T-cell (primary cell): ENCODE data around the gene CEP41. TPM values are rescaled to one million over a fixed set of nuclear protein-coding genes. Genes with fewer than 3 reads are reported as not detected.

Experiments used
- ATAC-seq, 4 experiments: fragments of 200-7000 bp in 3 of 4; fragments of 150-1000 bp in 1 of 4; cut with Tn5 transposase; replicated peaks in 1 of 4; 1 replicate in 3 of 4; 2 replicates in 1 of 4; pipeline ENCODE4 v1.10.0; 2021; ENCODE audit warnings: moderate library complexity in 3 of 4, mild to moderate bottlenecking in 2 of 4, moderate number of reproducible peaks in 1 of 4
- CTCF ChIA-PET, 2 donors: fragments of 300-600 bp; sonication (Branson Sonifier 250); formaldehyde crosslinking; loops; one replicate each; lab custom pipeline; 2022; ENCODE audit warnings: antibody characterized with exemption in 2 of 2; lab: Charles Lee
- POLR2A ChIA-PET, 2 donors: fragments of 300-600 bp; sonication (Branson Sonifier 250); formaldehyde crosslinking; loops; one replicate each; lab custom pipeline; 2022; ENCODE audit warnings: antibody characterized with exemption in 2 of 2; lab: Charles Lee
- DNase-seq, 35 experiments: peaks; one replicate each; pipeline versions ENCODE4 v3.0.0 to v3.0.0-alpha.2; 2013 to 2023
- H3K27ac ChIP-seq: one replicate; pipeline ENCODE4 v1.5.1; 2013; ENCODE audit warnings: low read length
- H3K27me3 ChIP-seq, 2 experiments: replicated peaks in 1 of 2; 1 replicate in 1 of 2; 2 replicates in 1 of 2; pipeline versions ENCODE4 v1.6.1 to v1.7.0; 2013; ENCODE audit warnings: low read length in 1 of 2, mixed read lengths in 1 of 2; ENCODE audit not compliant: control insufficient read depth in 2 of 2, insufficient read depth in 2 of 2; ENCODE audit errors: extremely low read depth in 1 of 2
- H3K36me3 ChIP-seq, 2 donors: 1 replicate in 1 of 2; 2 replicates in 1 of 2; pipeline versions ENCODE4 v1.6.1 to v1.7.0; 2013; ENCODE audit warnings: low read length in 1 of 2; ENCODE audit not compliant: control insufficient read depth in 2 of 2, insufficient read depth in 1 of 2; ENCODE audit errors: extremely low read depth in 1 of 2
- H3K4me1 ChIP-seq, 2 experiments: 1 replicate in 1 of 2; 2 replicates in 1 of 2; pipeline versions ENCODE4 v1.6.1 to v1.7.0; 2013; ENCODE audit warnings: low read length in 2 of 2, mixed read lengths in 1 of 2; ENCODE audit not compliant: insufficient read depth in 2 of 2, control insufficient read depth in 1 of 2; ENCODE audit errors: extremely low read depth in 1 of 2
- H3K4me3 ChIP-seq, 2 donors: 1 replicate in 1 of 2; 2 replicates in 1 of 2; pipeline versions ENCODE4 v1.5.1 to v1.7.0; 2013; ENCODE audit warnings: mild to moderate bottlenecking in 2 of 2, low read length in 1 of 2, moderate library complexity in 1 of 2; ENCODE audit not compliant: control insufficient read depth in 1 of 2; ENCODE audit errors: extremely low read depth in 1 of 2
- H3K9me3 ChIP-seq: 2 replicates; pipeline ENCODE4 v1.7.0; 2013
- H3K27ac Mint-ChIP-seq, 2 donors: one replicate each; pipeline ENCODE4 v1.8.0; 2020 to 2021; ENCODE audit warnings: mild to moderate bottlenecking in 2 of 2, mixed read lengths in 2 of 2
- H3K27me3 Mint-ChIP-seq, 2 donors: one replicate each; pipeline ENCODE4 v1.8.0; 2021 to 2022; ENCODE audit warnings: mixed read lengths in 2 of 2
- H3K36me3 Mint-ChIP-seq: one replicate; pipeline ENCODE4 v1.8.0; 2021; ENCODE audit warnings: mixed read lengths
- H3K4me1 Mint-ChIP-seq, 3 donors: one replicate each; pipeline ENCODE4 v1.8.0; 2020 to 2022; ENCODE audit warnings: mixed read lengths in 3 of 3, mild to moderate bottlenecking in 1 of 3
- H3K4me3 Mint-ChIP-seq, 3 donors: one replicate each; pipeline ENCODE4 v1.8.0; 2020 to 2022; ENCODE audit warnings: mild to moderate bottlenecking in 3 of 3, mixed read lengths in 3 of 3, moderate library complexity in 3 of 3
- H3K9me3 Mint-ChIP-seq, 3 donors: one replicate each; pipeline ENCODE4 v1.8.0; 2020 to 2022; ENCODE audit warnings: mixed read lengths in 3 of 3
- WGBS: methylation state at CpG from one replicate; pipeline ENCODE4 v1.1.5; 2013; ENCODE audit warnings: missing lambda C conversion rate; ENCODE audit not compliant: insufficient coverage; 5-methylcytosine and 5-hydroxymethylcytosine counted together
- total RNA-seq, 35 experiments: library from RNA in 6 of 35; stranded (reverse) in 6 of 35; fragments of 120-200 nt in 1 of 35; gene quantifications; one replicate each; pipeline versions ENCODE4 v1.2.1 to v1.2.4 and lab custom pipeline; 2013 to 2026

CEP41 gene
- total RNA-seq, 5 donors from 2014 or later (not counting 1 experiment from before 2014, with no cell fraction given) = 6.3 to 13.6 (median 9.2) TPM

- Histone ChIP-seq H3K27me3 (peaks cover 0 to 4% of the 10 kb centered on the region in 2 experiments), H3K9me3 (no peaks in the 10 kb centered on the region), H3K27ac (no peak overlapping the region), H3K4me1 (peaks cover 0 to 26% of the 10 kb centered on the region in 2 experiments), H3K36me3 (no peaks in the 10 kb centered on the region), H3K4me3 (no peak overlapping the region)
- Mint-ChIP-seq H3K4me1 (peaks cover 4 to 16% (median 16%) of the 10 kb centered on the region in 3 donors), H3K36me3 (peaks cover 3% of the 10 kb centered on the region), H3K4me3 (no peak overlapping the region), H3K9me3 (peaks cover 0 to 8% (median 7%) of the 10 kb centered on the region in 3 donors), H3K27me3 (no peaks in the 10 kb centered on the region), H3K27ac (no peak overlapping the region)
- CTCF ChIA-PET = no interaction called here
- no peak for ATAC-seq
- POLR2A ChIA-PET = no interaction called here
- 95% methylated on average over 7 of the region's 11 CpGs for WGBS
- DNase-seq = no peak
Measured at GRCh38 chr7:130372402-130373165, 68.2 kb downstream of the CEP41 start.

GRCh38 chr7:130371046-130371445, 69.8 kb downstream of the CEP41 start:
- H3K27me3 ChIP-seq = peaks cover 0 to 4% of the 10 kb centered on the region in 2 experiments
- WGBS = 81% methylated on average over 3 of the region's 3 CpGs
- no peak overlapping the region for H3K4me3 Mint-ChIP-seq
- ChIA-PET POLR2A (no interaction called here), CTCF (interaction anchor here (0.7 kb wide), 2 partner anchors 8 to 196 kb away, joined by 3 read pairs; no protein-coding TSS in a partner anchor)
- H3K4me1 Mint-ChIP-seq = peaks cover 13 to 26% (median 25%) of the 10 kb centered on the region in 3 donors
- peaks cover 10 to 42% of the 10 kb centered on the region in 2 experiments for H3K4me1 ChIP-seq
- H3K9me3 Mint-ChIP-seq = peaks cover 0 to under 1% (median 0%) of the 10 kb centered on the region in 3 donors
- no peak overlapping the region for H3K27ac Mint-ChIP-seq
- DNase-seq (no peak), ATAC-seq (no peak)
- no peak overlapping the region for H3K27ac ChIP-seq
- H3K27me3 Mint-ChIP-seq = no peaks in the 10 kb centered on the region
- no peak overlapping the region for H3K4me3 ChIP-seq
- no peaks in the 10 kb centered on the region for H3K9me3 ChIP-seq
- H3K36me3 ChIP-seq = no peaks in the 10 kb centered on the region
- no peaks in the 10 kb centered on the region for H3K36me3 Mint-ChIP-seq

DNA sequence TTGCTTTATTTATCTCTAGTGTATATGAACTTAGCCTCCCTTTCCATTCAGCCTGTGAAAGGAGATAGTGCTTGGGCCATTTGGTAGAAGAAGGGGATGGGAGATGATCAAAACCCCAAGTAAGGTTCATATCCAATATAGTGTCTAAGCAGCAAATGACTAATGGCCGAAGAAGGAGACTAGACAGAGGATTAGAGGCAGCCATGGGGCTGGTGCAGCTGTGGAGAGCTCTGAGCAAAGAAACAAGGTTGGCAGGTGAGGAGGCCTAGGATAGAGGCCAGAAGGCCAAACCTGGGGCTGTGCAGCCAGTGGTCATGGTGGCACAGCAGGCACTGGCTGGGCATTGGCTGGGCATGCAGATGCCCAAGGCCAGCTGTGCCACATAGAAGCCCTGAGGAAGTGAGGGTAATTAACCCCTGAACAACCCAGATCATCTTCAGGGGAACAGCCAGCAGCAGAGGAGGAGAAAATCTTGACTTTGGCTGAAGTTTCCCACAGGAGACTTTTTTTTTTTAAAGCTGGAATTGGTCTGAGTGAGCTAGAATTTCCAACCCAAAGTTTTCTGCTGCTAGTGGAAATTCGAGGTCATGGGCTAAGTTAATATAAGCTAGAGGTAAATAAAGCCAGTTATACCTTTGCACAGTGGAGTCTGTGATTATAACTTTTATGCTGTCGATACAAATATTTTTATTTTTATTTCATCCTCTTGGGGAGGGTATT, 70.8 kb downstream of the CEP41 start:
- H3K27ac ChIP-seq = no peak overlapping the region
- DNase-seq = no peak
- no peak overlapping the region for H3K4me3 ChIP-seq
- Mint-ChIP-seq H3K36me3 (no peaks in the 10 kb centered on the region), H3K9me3 (no peaks in the 10 kb centered on the region), H3K4me3 (peak overlapping the region in 1 of 3 donors; percentile 36), H3K27ac (peak overlapping the region in 1 of 2 donors; percentile 83), H3K4me1 (peaks cover 13 to 27% (median 26%) of the 10 kb centered on the region in 3 donors), H3K27me3 (no peaks in the 10 kb centered on the region)
- H3K36me3 ChIP-seq = no peaks in the 10 kb centered on the region
- H3K9me3 ChIP-seq = no peaks in the 10 kb centered on the region
- ChIA-PET CTCF (no interaction called here), POLR2A (no interaction called here)
- peaks cover 13 to 48% of the 10 kb centered on the region in 2 experiments for H3K4me1 ChIP-seq
- no peak for ATAC-seq
- WGBS = 67% methylated on average over 1 of the region's 3 CpGs
- peaks cover 0 to 4% of the 10 kb centered on the region in 2 experiments for H3K27me3 ChIP-seq

DNA sequence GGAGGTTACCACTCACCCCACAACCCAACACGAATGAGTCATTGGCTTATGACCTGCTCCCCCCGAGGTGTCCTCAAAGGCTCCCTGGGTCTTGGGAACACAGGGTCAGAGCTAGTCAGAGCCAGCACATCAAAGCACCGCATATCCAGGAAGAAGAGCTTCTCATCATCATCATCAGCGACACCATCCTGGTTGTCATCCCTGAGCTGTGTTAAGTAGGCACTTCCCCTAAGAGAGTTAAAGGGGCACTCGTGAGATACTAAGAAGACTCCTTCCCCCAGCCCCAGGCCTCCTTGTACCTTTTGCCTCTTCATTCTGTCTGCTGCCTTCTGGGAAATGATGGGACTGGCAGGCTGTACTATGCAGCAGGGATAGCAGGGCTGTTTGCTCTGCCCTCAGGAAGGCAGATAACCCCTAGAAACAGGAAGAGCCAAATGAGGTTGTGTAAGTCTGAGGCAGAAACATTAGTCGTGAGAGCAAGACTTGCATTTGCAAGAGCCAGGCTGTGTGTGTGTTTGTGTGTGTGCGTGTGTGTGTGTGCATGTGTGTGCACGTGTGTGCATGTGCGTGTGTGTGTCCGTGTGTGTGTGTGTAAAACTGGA, 71.6 kb downstream of the CEP41 start:
- peak in 2 of 4 experiments; percentile 29 to 37 for ATAC-seq
- Histone ChIP-seq H3K4me1 (peaks cover 13 to 48% of the 10 kb centered on the region in 2 experiments), H3K27me3 (peaks cover 0 to 4% of the 10 kb centered on the region in 2 experiments), H3K4me3 (no peak overlapping the region), H3K36me3 (no peaks in the 10 kb centered on the region), H3K9me3 (no peaks in the 10 kb centered on the region), H3K27ac (no peak overlapping the region)
- WGBS = 53% methylated on average over 5 of the region's 10 CpGs
- H3K27me3 Mint-ChIP-seq = no peaks in the 10 kb centered on the region
- peak overlapping the region in 1 of 3 donors; percentile 36 for H3K4me3 Mint-ChIP-seq
- DNase-seq = peak in 2 of 35 experiments; percentile 16 to 28
- peaks cover 13 to 27% (median 26%) of the 10 kb centered on the region in 3 donors for H3K4me1 Mint-ChIP-seq
- no peaks in the 10 kb centered on the region for H3K9me3 Mint-ChIP-seq
- ChIA-PET POLR2A (no interaction called here), CTCF (no interaction called here)
- peak overlapping the region in 1 of 2 donors; percentile 83 for H3K27ac Mint-ChIP-seq
- no peaks in the 10 kb centered on the region for H3K36me3 Mint-ChIP-seq

- no peaks in the 10 kb centered on the region for H3K9me3 ChIP-seq
- DNase-seq (peak in 1 of 35 experiments; percentile 5), ATAC-seq (no peak)
- H3K27me3 ChIP-seq = peaks cover 0 to 8% of the 10 kb centered on the region in 2 experiments
- peaks cover 13 to 48% of the 10 kb centered on the region in 2 experiments for H3K4me1 ChIP-seq
- WGBS = 82% methylated on average over 14 of the region's 19 CpGs
- Mint-ChIP-seq H3K27ac (peak overlapping the region in 1 of 2 donors; percentile 83), H3K36me3 (no peaks in the 10 kb centered on the region), H3K4me3 (peak overlapping the region in 1 of 3 donors; percentile 59), H3K4me1 (peaks cover 13 to 27% (median 26%) of the 10 kb centered on the region in 3 donors), H3K9me3 (no peaks in the 10 kb centered on the region), H3K27me3 (no peaks in the 10 kb centered on the region)
- peak overlapping the region in 1 of 2 donors; percentile 0 for H3K4me3 ChIP-seq
- no peaks in the 10 kb centered on the region for H3K36me3 ChIP-seq
- ChIA-PET CTCF (interaction anchor here in 1 of 2 donors (0.6 kb wide), 2 partner anchors 24 to 575 kb away, joined by 4 to 9 read pairs; no protein-coding TSS in a partner anchor), POLR2A (no interaction called here)
- H3K27ac ChIP-seq = no peak overlapping the region
Measured at GRCh38 chr7:130367836-130368746, 72.7 kb downstream of the CEP41 start.
